Measurements from ENCODE around the gene SLC6A13. TPM values are rescaled to one million over a fixed set of nuclear protein-coding genes. Genes with fewer than 3 reads are reported as not detected.

Gene SLC6A13
- total and polyA plus RNA-seq, 12 donors = 0.87 to 6.1 (median 3.2) TPM

DNA sequence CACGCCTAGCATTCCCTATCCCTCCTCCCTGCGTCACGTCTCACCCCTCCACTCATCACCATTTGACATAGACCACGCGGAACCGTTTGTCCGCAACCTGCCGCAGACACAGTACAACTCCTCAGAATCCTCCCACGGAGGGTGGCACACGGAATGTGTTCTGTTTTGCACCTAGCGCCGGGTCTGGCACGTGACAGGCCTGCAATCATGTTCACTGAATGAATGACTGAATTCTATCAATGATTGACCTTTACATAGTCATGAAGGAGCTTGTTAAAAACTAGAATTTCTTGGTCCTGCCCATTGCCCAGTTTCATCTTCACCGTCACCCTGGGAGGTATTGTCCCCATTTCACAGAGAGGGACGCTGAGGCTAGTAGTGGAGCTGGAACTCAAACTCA, 53.4 kb downstream of the SLC6A13 start:
- intact Hi-C loops (cut with DNase I) = no loop called here
- 81 to 82% methylated on average over 15 of the region's 15 CpGs for WGBS, 2 donors
- Histone ChIP-seq H3K27ac (no peak overlapping the region), H3K4me1 (peaks cover 0 to 27% (median 2%) of the 10 kb centered on the region in 9 donors), H3K27me3 (peaks cover 0 to 28% (median 17%) of the 10 kb centered on the region in 7 donors), H3K36me3 (no peaks in the 10 kb centered on the region), H3K4me3 (no peak overlapping the region), H3K9me3 (no peaks in the 10 kb centered on the region)
- TF ChIP-seq CTCF (IDR thresholded peaks at IDR 0.05) = no peak
- ATAC-seq (no peak), DNase-seq (no peak)

- H3K9me3 ChIP-seq = no peaks in the 10 kb centered on the region
- TF ChIP-seq CTCF (IDR thresholded peaks at IDR 0.05) = no peak
- H3K4me3 ChIP-seq = no peak overlapping the region
- 74 to 77% methylated on average over 4 of the region's 4 CpGs for WGBS, 2 donors
- H3K36me3 ChIP-seq = no peaks in the 10 kb centered on the region
- DNase-seq (no peak), ATAC-seq (no peak)
- H3K27me3 ChIP-seq = peaks cover 0 to 32% (median 22%) of the 10 kb centered on the region in 7 donors
- intact Hi-C loops (cut with DNase I) = no loop called here
- H3K27ac ChIP-seq = no peak overlapping the region
- H3K4me1 ChIP-seq = peaks cover 0 to 27% (median 6%) of the 10 kb centered on the region in 9 donors
Measured at GRCh38 chr12:208813-209212, 53.8 kb downstream of the SLC6A13 start.

DNA sequence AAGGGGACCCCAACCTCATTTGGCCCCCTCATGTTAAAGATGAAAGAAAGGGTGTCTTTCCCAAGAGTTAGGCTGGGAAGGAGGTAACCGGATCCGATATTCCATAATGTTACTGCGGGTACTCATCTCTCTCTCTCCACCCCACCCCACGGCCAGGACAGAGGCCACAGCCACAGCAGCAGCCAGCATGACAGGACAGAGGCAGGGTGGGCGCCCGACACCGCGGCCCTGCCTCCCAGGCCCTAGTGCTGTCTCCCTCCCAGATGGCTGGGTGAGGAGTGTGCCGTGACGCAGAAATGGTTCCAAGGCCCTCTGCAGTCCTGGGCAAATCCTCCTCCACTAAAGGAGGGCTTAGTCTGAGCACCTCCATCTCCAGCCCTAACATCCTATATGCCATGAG, 54.8 kb downstream of the SLC6A13 start:
- H3K4me1 ChIP-seq = peaks cover 0 to 18% (median 7%) of the 10 kb centered on the region in 9 donors
- H3K36me3 ChIP-seq = no peaks in the 10 kb centered on the region
- H3K27me3 ChIP-seq = peaks cover 0 to 34% (median 21%) of the 10 kb centered on the region in 7 donors
- H3K9me3 ChIP-seq = no peaks in the 10 kb centered on the region
- ATAC-seq = no peak
- no peak overlapping the region for H3K4me3 ChIP-seq
- 91 to 94% methylated on average over 10 of the region's 10 CpGs for WGBS, 2 donors
- H3K27ac ChIP-seq = no peak overlapping the region
- DNase-seq = no peak
- no peak for TF ChIP-seq CTCF (IDR thresholded peaks at IDR 0.05)
- intact Hi-C loops (cut with DNase I) = no loop called here

GRCh38 chr12:206746-207440, 55.7 kb downstream of the SLC6A13 start:
- TF ChIP-seq CTCF (IDR thresholded peaks at IDR 0.05) = no peak
- Histone ChIP-seq H3K27me3 (peaks cover 0 to 38% (median 21%) of the 10 kb centered on the region in 7 donors), H3K36me3 (no peaks in the 10 kb centered on the region), H3K4me3 (no peak overlapping the region), H3K4me1 (peaks cover 0 to 9% (median 7%) of the 10 kb centered on the region in 9 donors), H3K9me3 (no peaks in the 10 kb centered on the region), H3K27ac (no peak overlapping the region)
- DNase-seq (no peak), ATAC-seq (no peak)
- 91 to 93% methylated on average over 21 of the region's 21 CpGs for WGBS, 2 donors
- intact Hi-C loops (cut with DNase I) = no loop called here

Measured in heart right ventricle (tissue), 16 donors.